HepG2 (cell line): ENCODE results near the gene NR2C1. TPM values are rescaled to one million over a fixed set of nuclear protein-coding genes. Genes with fewer than 3 reads are reported as not detected.
A peak's percentile ranks its signal among the peaks of the same experiment; 100 is the strongest.

ENCODE experiments used
- CREBL2 ChIP-seq: sonication (generic); formaldehyde crosslinking; IDR thresholded peaks from 2 replicates; pipeline ENCODE4 v1.8.1; 2023; ENCODE audit warnings: missing genetic modification reagents, mild to moderate bottlenecking, borderline replicate concordance
- EED ChIP-seq: sonication (generic); formaldehyde crosslinking; IDR thresholded peaks from 2 replicates; pipeline ENCODE4 v1.5.0; 2020; ENCODE audit warnings: mild to moderate bottlenecking, missing genetic modification reagents
- ETV5 ChIP-seq: IDR thresholded peaks from 2 replicates; pipeline ENCODE4 v1.6.1; 2018; ENCODE audit warnings: missing biosample characterization, missing genetic modification reagents, inconsistent platforms, borderline replicate concordance
- HIC2 ChIP-seq: sonication (generic); formaldehyde crosslinking; IDR thresholded peaks from 2 replicates; pipeline ENCODE4 v1.9.0; 2022; ENCODE audit warnings: low read depth, missing genetic modification reagents
- HNF1B ChIP-seq: sonication (generic); formaldehyde crosslinking; IDR thresholded peaks from 2 replicates; pipeline ENCODE4 v1.5.1; 2020; ENCODE audit warnings: mild to moderate bottlenecking, moderate library complexity, missing genetic modification reagents
- NKX3-1 ChIP-seq: sonication (generic); formaldehyde crosslinking; IDR thresholded peaks from 2 replicates; pipeline ENCODE4 v1.5.0; 2020; ENCODE audit warnings: missing genetic modification reagents
- RAD21 ChIP-seq: fragments of 450-650 bp; formaldehyde crosslinking; IDR thresholded peaks from 2 replicates; pipeline ENCODE4 v1.5.0; 2020; ENCODE audit warnings: mild to moderate bottlenecking
- RCOR2 ChIP-seq: IDR thresholded peaks from 2 replicates; pipeline ENCODE4 v1.6.1; 2016; ENCODE audit warnings: missing biosample characterization, missing genetic modification reagents
- SCMH1 ChIP-seq: sonication (generic); formaldehyde crosslinking; IDR thresholded peaks from 2 replicates; pipeline ENCODE4 v1.9.0; 2021; ENCODE audit warnings: missing genetic modification reagents, mild to moderate bottlenecking, borderline replicate concordance
- TGIF2 ChIP-seq: IDR thresholded peaks from 2 replicates; pipeline ENCODE4 v1.6.1; 2016; ENCODE audit warnings: control low read depth, missing compliant biosample characterization
- THAP9 ChIP-seq: sonication (generic); formaldehyde crosslinking; IDR thresholded peaks from 2 replicates; pipeline ENCODE4; 2020; ENCODE audit warnings: missing genetic modification reagents, mild to moderate bottlenecking, borderline replicate concordance
- TRIM24 ChIP-seq: sonication (generic); formaldehyde crosslinking; IDR thresholded peaks from 2 replicates; pipeline ENCODE4 v1.8.0; 2022; ENCODE audit warnings: mild to moderate bottlenecking, missing genetic modification reagents
- ZBTB10 ChIP-seq: sonication (generic); formaldehyde crosslinking; IDR thresholded peaks from 2 replicates; pipeline ENCODE4 v1.4.0; 2020; ENCODE audit warnings: missing genetic modification reagents, borderline replicate concordance
- ZMYM2 ChIP-seq: sonication (generic); formaldehyde crosslinking; IDR thresholded peaks from 2 replicates; pipeline ENCODE4 v1.8.0; 2022; ENCODE audit warnings: mild to moderate bottlenecking, missing genetic modification reagents
- ZNF335 ChIP-seq: sonication (generic); formaldehyde crosslinking; IDR thresholded peaks from 2 replicates; pipeline ENCODE4 v1.4.0; 2020; ENCODE audit warnings: missing genetic modification reagents
- ZNF496 ChIP-seq: sonication (generic); formaldehyde crosslinking; IDR thresholded peaks from 2 replicates; pipeline ENCODE4 v1.8.1; 2023; ENCODE audit warnings: mild to moderate bottlenecking, moderate library complexity, missing genetic modification reagents; ENCODE audit not compliant: insufficient replicate concordance
- ZNF781 ChIP-seq: sonication (generic); formaldehyde crosslinking; IDR thresholded peaks from 2 replicates; pipeline ENCODE4 v1.5.1; 2020; ENCODE audit warnings: borderline replicate concordance, mild to moderate bottlenecking, missing genetic modification reagents; ENCODE audit errors: not compliant biosample characterization
- ZSCAN20 ChIP-seq: sonication (generic); formaldehyde crosslinking; IDR thresholded peaks from 2 replicates; pipeline ENCODE4 v1.4.0; 2020; ENCODE audit warnings: missing genetic modification reagents, mild to moderate bottlenecking, borderline replicate concordance
- polyA plus RNA-seq, 8 experiments: library from polyadenylated mRNA; depleted of rRNA in 3 of 8; stranded (reverse) in 7 of 8; unstranded in 1 of 8; fragments of >200 nt; fragmentation: Illumina TruSeq in 4 of 8; extraction: Trizol in 4 of 8; gene quantifications; 2 replicates each; pipeline versions ENCODE4 v1.2.1 to v1.2.3, GENCODE V29; 2011 to 2016; ENCODE audit warnings: low read depth in 4 of 8, missing spikeins in 1 of 8, mixed read lengths in 1 of 8; ENCODE audit not compliant: insufficient read depth in 1 of 8
- total RNA-seq, 5 experiments: library from RNA; depleted of rRNA; stranded (reverse); fragments of >200 nt; fragmentation: Illumina TruSeq; extraction: Trizol; gene quantifications; 2 replicates each; pipeline ENCODE4 v1.2.3, GENCODE V29; 2016; ENCODE audit warnings: low read depth in 1 of 5

NR2C1 gene
- total and polyA plus RNA-seq, 2 of the 13 experiments (the other 11 are each of a cell fraction or from before 2014, with no cell fraction given): 38.0 to 70.8 TPM

GRCh38 chr12:95003213-95003920 is 70.1 kb downstream of the NR2C1 start, which contains the start of gene NDUFA12 (continued):
- TF ChIP-seq ZBTB10 (CRISPR knock-in tag) (no peak), SCMH1 (CRISPR knock-in tag) (no peak), ZSCAN20 (CRISPR knock-in tag) (no peak), HIC2 (CRISPR knock-in tag) (no peak), ZNF335 (CRISPR knock-in tag) (peak; percentile 63; the same call in 1 of the 2 replicates), THAP9 (peak; percentile 84), CREBL2 (CRISPR knock-in tag) (no peak), NKX3-1 (CRISPR knock-in tag) (no peak), ETV5 (CRISPR knock-in tag) (peak; percentile 79), HNF1B (CRISPR knock-in tag) (peak; percentile 84; the same call in 1 of the 2 replicates), ZMYM2 (CRISPR knock-in tag) (no peak), RCOR2 (peak; percentile 16; the same call in 1 of the 2 replicates), ZNF781 (CRISPR knock-in tag) (no peak), TGIF2 (CRISPR knock-in tag) (no peak), ZNF496 (CRISPR knock-in tag) (no peak), TRIM24 (CRISPR knock-in tag) (no peak), EED (no peak), RAD21 (CRISPR knock-in tag) (peak; percentile 41)
